Heart right ventricle (tissue), 16 donors: Measurements from ENCODE around the gene PCDHB2. TPM values are rescaled to one million over a fixed set of nuclear protein-coding genes. Genes with fewer than 3 reads are reported as not detected.

Source experiments
- ATAC-seq, 8 donors: fragments of 200-7000 bp; cut with Tn5 transposase; one replicate each; pipeline ENCODE4 v1.9.1; 2020; ENCODE audit warnings: mild to moderate bottlenecking in 8 of 8, moderate library complexity in 8 of 8, moderate number of reproducible peaks in 1 of 8
- DNase-seq, 2 donors: peaks; one replicate each; pipeline ENCODE4 v3.0.0-alpha.2; 2020
- H3K27ac ChIP-seq, 10 donors: fragments of 200-600 bp; sonication (generic) in 2 of 10; one replicate each; pipeline versions ENCODE4 v1.5.0 to v1.8.0; 2020 to 2022; ENCODE audit warnings: mild to moderate bottlenecking in 3 of 10
- H3K27me3 ChIP-seq, 7 donors: fragments of 200-600 bp; one replicate each; pipeline ENCODE4 v1.8.0; 2021 to 2022; ENCODE audit warnings: mild to moderate bottlenecking in 2 of 7
- H3K36me3 ChIP-seq, 9 donors: fragments of 200-600 bp; sonication (generic) in 1 of 9; one replicate each; pipeline versions ENCODE4 v1.5.0 to v1.8.0; 2020 to 2022; ENCODE audit warnings: mild to moderate bottlenecking in 2 of 9
- H3K4me1 ChIP-seq, 9 donors: fragments of 200-600 bp; sonication (generic) in 1 of 9; one replicate each; pipeline versions ENCODE4 v1.5.0 to v1.8.0; 2020 to 2022; ENCODE audit warnings: mild to moderate bottlenecking in 4 of 9
- H3K4me3 ChIP-seq, 10 donors: fragments of 200-600 bp; sonication (generic) in 2 of 10; one replicate each; pipeline versions ENCODE4 v1.5.0 to v1.8.0; 2020 to 2022; ENCODE audit warnings: mild to moderate bottlenecking in 7 of 10, moderate library complexity in 2 of 10
- H3K9me3 ChIP-seq, 11 donors: fragments of 200-600 bp in 10 of 11; sonication (generic) in 2 of 11; one replicate each; pipeline versions ENCODE4 v1.5.0 to v1.8.0; 2013 to 2022; ENCODE audit warnings: mild to moderate bottlenecking in 2 of 11, control low read depth in 1 of 11, moderate library complexity in 1 of 11
- CTCF ChIP-seq, 9 donors: fragments of 200-600 bp; sonication (generic) in 2 of 9; IDR thresholded peaks; one replicate each; pipeline versions ENCODE4 v1.5.0 to v1.8.0; 2021 to 2022; ENCODE audit warnings: antibody characterized with exemption in 9 of 9, mild to moderate bottlenecking in 5 of 9, moderate library complexity in 1 of 9
- WGBS, 2 donors: extraction: QIAGEN DNeasy Blood & Tissue Kit; methylation state at CpG; one replicate each; pipeline ENCODE4 v1.1.7; 2013; ENCODE audit warnings: inconsistent platforms in 1 of 2; 5-methylcytosine and 5-hydroxymethylcytosine counted together
- intact Hi-C, 10 donors: fragments of 100-400 bp; cut with DNase I; formaldehyde crosslinking; loops; one replicate each; pipeline versions ENCODE4 v1.11.1 to v1.14.2; 2022
- long read RNA-seq, 3 donors: library from polyadenylated mRNA; unstranded; transcript quantifications; one replicate each; pipeline ENCODE4 v2.0.0, GENCODE V29; 2020 to 2021
- polyA plus RNA-seq, 2 donors: library from polyadenylated mRNA; stranded (reverse); fragments of 200-250 nt; gene quantifications; one replicate each; pipeline ENCODE4 v1.2.3, GENCODE V29; 2013
- total RNA-seq, 10 donors: library from RNA; stranded (reverse); fragmentation: NEBNext Ultra II Directional in 3 of 10; extraction: Animal tissue kit (Norgen Biotek cat#: 25700) in 3 of 10; gene quantifications; one replicate each; pipeline versions ENCODE4 v1.2.1 to v1.2.4, GENCODE V29; 2021 to 2023
- donor health status: Arrhythmogenic right ventricular cardiomyopathy.
- donor health status: ischemic (EF 13 %, LVEDD 7.1; RV severe dilation, severe dysfunction).
- donor health status: healthy with polysubstance abuse.
- donor health status: DM: no; HTN: yes; CAD: no.
- donor health status: DM: no; HTN: no; CAD: no.
- donor health status: ischemic (EF 25% LVEDD 6.9; RV normal size, moderate dysfunction).
- donor health status: ischemic (EF 25% LVEDD 5.7; RV mildly dilated, moderate dysfunction).
- donor health status: healthy.
- donor health status: DM: yes; HTN: yes; CAD: no.
- donor health status: Ischemic cardiomyopathy.
- donor health status: ischemic (EF 35%, LVEDD 5.7; RV mildly dilated, moderate dysfunction).
- donor health status: nonischemic (EF 11% LVEDD 7.7; RV severe dilation, severe dysfunction).
- donor health status: DM: yes; HTN: yes; CAD: no.
- donor health status: PGD.
- donor health status: ischemic (EF 29% LVEDD 5.4; RV normal size, mild dysfunction).
- donor health status: nonischemic (EF 23%, LVEDD 6.1; RV moderate dilation, normal function).

PCDHB2 gene
- total RNA-seq (1 to 10 TPM in 8 of 10 donors, under 1 TPM in 2; 0.87 to 3.8 (median 2.2) TPM), polyA plus RNA-seq (under 1 TPM; 0.58 to 0.59 TPM)
- long read RNA-seq, donor 1, full-length matches to known transcripts: 1 of 1 reads
- long read RNA-seq, donor 1, partial matches to known transcripts: 0 of 1 reads
- long read RNA-seq, donor 1, other reads (novel, unspliced or antisense): 0 of 1 reads
- long read RNA-seq, donor 2, full-length matches to known transcripts: 3 of 3 reads
- long read RNA-seq, donor 2, partial matches to known transcripts: 0 of 3 reads
- long read RNA-seq, donor 2, other reads (novel, unspliced or antisense): 0 of 3 reads
- long read RNA-seq, donor 3, full-length matches to known transcripts: 4 of 4 reads
- long read RNA-seq, donor 3, partial matches to known transcripts: 0 of 4 reads
- long read RNA-seq, donor 3, other reads (novel, unspliced or antisense): 0 of 4 reads

- intact Hi-C loops: no loop called here
- peak in 6 of 9 donors; percentile 29 to 55 (median 38) for TF ChIP-seq CTCF (IDR thresholded peaks at IDR 0.05)
- peak in 1 of 2 donors; percentile 30 for DNase-seq
- H3K9me3 ChIP-seq: peaks cover 0 to 85% (median 15%) of the 10 kb centered on the region in 11 donors
- 9 to 15% methylated on average over 29 of the region's 29 CpGs for WGBS, 2 donors
- no peaks in the 10 kb centered on the region for H3K4me1 ChIP-seq
- peaks cover 0 to 60% (median 33%) of the 10 kb centered on the region in 7 donors for H3K27me3 ChIP-seq
- no peaks in the 10 kb centered on the region for H3K36me3 ChIP-seq
- peak within 1 kb of the TSS; percentile 14 to 48 (median 33) for H3K4me3 ChIP-seq
- ATAC-seq: peak in 6 of 8 donors; percentile 51 to 79 (median 55)
- peak within 1 kb of the TSS in 1 of 10 donors; percentile 26 for H3K27ac ChIP-seq
Measured at GRCh38 chr5:141094481-141095262, at the start of gene PCDHB2. PCDHB2 (plus strand) TSS chr5:141094615; CDS start chr5:141094791, 176 bp downstream.

GRCh38 chr5:141050622-141051520 lies 43.5 kb upstream of the PCDHB2 start, which contains the start of gene PCDHB1:
PCDHB1 (plus strand) TSS chr5:141051374; CDS start chr5:141051471, 97 bp downstream.
- intact Hi-C loops: no loop called here
- TF ChIP-seq CTCF (IDR thresholded peaks at IDR 0.05): no peak
- ATAC-seq: no peak
- Histone ChIP-seq H3K9me3 (peaks cover 0 to 3% (median 0%) of the 10 kb centered on the region in 11 donors), H3K27ac (no peak within 1 kb of the TSS), H3K4me3 (peak within 1 kb of the TSS in 9 of 10 donors; percentile 26 to 60 (median 49)), H3K4me1 (peaks cover 0 to 13% (median 0%) of the 10 kb centered on the region in 9 donors), H3K27me3 (peaks cover 0 to 94% (median 44%) of the 10 kb centered on the region in 7 donors), H3K36me3 (no peaks in the 10 kb centered on the region)
- WGBS, 2 donors: 13 to 18% methylated on average over 20 of the region's 20 CpGs
- no peak for DNase-seq

- no peak for ATAC-seq
- 6 to 12% methylated on average over 19 of the region's 19 CpGs for WGBS, 2 donors
Measured at GRCh38 chr5:141051521-141051866, 42.9 kb upstream of the PCDHB2 start.

More at GRCh38 chr5:141051521-141051866, 42.9 kb upstream of the PCDHB2 start:
- no peak for DNase-seq
- Histone ChIP-seq H3K9me3 (peaks cover 0 to 3% (median 0%) of the 10 kb centered on the region in 11 donors), H3K4me3 (peak overlapping the region in 9 of 10 donors; percentile 26 to 60 (median 49)), H3K4me1 (peaks cover 0 to 13% (median 0%) of the 10 kb centered on the region in 9 donors), H3K27me3 (peaks cover 0 to 94% (median 40%) of the 10 kb centered on the region in 7 donors), H3K27ac (no peak overlapping the region), H3K36me3 (no peaks in the 10 kb centered on the region)
- no peak for TF ChIP-seq CTCF (IDR thresholded peaks at IDR 0.05)
- intact Hi-C loops: no loop called here
